ENCODE data around the gene MRPL17. TPM values are rescaled to one million over a fixed set of nuclear protein-coding genes. Genes with fewer than 3 reads are reported as not detected.

Gene MRPL17
- total RNA-seq, 1 experiment from 2014 or later = 77.1 TPM

- CTCF ChIA-PET = interaction anchor here (0.6 to 3.0 kb wide), 30 partner anchors 9 to 409 kb away, joined by 3 to 17 read pairs (median 4); partner anchors contain the start of genes DCHS1, MRPL17, TAF10 and TPP1
Measured at GRCh38 chr11:6667733-6668374, 15.3 kb downstream of the MRPL17 start.

DNA sequence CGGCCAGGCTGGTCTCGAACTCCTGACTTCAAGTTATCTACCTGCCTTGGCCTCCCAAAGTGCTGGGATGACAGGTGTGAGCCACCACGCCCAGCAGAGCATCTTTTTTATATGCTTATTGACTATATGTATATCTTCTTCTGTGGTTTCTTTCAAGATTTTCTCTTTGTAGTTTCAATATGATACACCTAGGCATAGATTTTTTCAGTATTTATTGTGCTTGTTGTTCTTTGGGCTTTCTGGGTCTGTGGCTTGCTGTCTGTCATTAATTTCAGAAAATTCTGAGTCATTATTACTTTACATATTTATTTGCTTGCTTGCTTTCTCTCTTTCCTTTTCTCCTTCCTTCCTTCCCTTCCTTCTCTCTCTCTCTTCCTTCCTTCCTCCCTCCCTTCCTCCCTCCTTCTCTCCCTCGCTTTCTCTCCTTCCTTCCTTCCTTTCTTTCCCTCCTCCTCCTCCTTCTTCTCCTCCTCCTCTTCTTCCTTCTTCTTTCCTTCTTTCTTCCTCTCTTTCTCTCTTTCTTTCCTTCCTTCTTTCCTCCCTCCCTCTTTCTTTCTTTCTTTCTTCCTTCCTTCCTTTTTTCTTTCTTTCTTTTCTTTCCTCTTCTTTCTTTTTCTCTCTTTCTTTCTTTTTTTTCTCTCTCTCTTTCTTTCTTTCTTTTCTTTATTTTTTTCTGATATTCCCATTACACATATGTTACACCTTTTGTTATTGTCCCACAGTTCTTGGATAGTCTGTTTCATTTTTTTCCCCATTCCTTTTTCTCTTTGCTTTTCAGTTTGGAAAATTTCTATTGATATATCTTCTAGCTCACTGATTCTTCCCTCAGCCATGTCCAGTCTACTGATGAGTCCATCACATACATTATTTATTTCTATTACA is 16.6 kb downstream of the MRPL17 start:
- no peak for DNase-seq (ENCODE audit: low spot score)
- H3K4me1 Mint-ChIP-seq = no peaks in the 10 kb centered on the region
- CTCF ChIA-PET = interaction anchor here (0.6 to 3.0 kb wide), 9 partner anchors 8 to 408 kb away, joined by 3 to 13 read pairs (median 6); partner anchors contain the start of genes MRPL17 and TAF10
- ATAC-seq = no peak
- no peak overlapping the region for H3K4me3 Mint-ChIP-seq
- H3K27me3 Mint-ChIP-seq (ENCODE audit: low read depth) = peaks cover 2% of the 10 kb centered on the region; the same call in 1 of the 2 replicates
- H3K9me3 Mint-ChIP-seq = no peaks in the 10 kb centered on the region
- no peaks in the 10 kb centered on the region for H3K36me3 Mint-ChIP-seq
- POLR2A ChIA-PET = no interaction called here
- no peak overlapping the region for H3K27ac Mint-ChIP-seq
- TF ChIP-seq SOX15 (CRISPR knock-in tag; IDR thresholded peaks at IDR 0.05) (no peak), MXD4 (CRISPR knock-in tag; IDR thresholded peaks at IDR 0.05; ENCODE audit: borderline replicate concordance) (no peak), TP53 (CRISPR knock-in tag; IDR thresholded peaks at IDR 0.05) (no peak), KAT7 (CRISPR knock-in tag; IDR thresholded peaks at IDR 0.05; ENCODE audit: borderline replicate concordance) (no peak), EMX1 (CRISPR knock-in tag; IDR thresholded peaks at IDR 0.05) (no peak), OVOL2 (CRISPR knock-in tag; IDR thresholded peaks at IDR 0.05; ENCODE audit: borderline replicate concordance) (no peak)
- TF ChIP-seq, protein P1, sequence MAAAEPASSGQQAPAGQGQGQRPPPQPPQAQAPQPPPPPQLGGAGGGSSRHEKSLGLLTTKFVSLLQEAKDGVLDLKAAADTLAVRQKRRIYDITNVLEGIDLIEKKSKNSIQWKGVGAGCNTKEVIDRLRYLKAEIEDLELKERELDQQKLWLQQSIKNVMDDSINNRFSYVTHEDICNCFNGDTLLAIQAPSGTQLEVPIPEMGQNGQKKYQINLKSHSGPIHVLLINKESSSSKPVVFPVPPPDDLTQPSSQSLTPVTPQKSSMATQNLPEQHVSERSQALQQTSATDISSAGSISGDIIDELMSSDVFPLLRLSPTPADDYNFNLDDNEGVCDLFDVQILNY (CRISPR knock-in tag; IDR thresholded peaks at IDR 0.05) = no peak
- TF ChIP-seq, protein P2, sequence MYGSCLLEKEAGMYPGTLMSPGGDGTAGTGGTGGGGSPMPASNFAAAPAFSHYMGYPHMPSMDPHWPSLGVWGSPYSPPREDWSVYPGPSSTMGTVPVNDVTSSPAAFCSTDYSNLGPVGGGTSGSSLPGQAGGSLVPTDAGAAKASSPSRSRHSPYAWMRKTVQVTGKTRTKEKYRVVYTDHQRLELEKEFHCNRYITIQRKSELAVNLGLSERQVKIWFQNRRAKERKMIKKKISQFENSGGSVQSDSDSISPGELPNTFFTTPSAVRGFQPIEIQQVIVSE (CRISPR knock-in tag; IDR thresholded peaks at IDR 0.05; ENCODE audit: borderline replicate concordance) = no peak
- TF ChIP-seq, protein P3, sequence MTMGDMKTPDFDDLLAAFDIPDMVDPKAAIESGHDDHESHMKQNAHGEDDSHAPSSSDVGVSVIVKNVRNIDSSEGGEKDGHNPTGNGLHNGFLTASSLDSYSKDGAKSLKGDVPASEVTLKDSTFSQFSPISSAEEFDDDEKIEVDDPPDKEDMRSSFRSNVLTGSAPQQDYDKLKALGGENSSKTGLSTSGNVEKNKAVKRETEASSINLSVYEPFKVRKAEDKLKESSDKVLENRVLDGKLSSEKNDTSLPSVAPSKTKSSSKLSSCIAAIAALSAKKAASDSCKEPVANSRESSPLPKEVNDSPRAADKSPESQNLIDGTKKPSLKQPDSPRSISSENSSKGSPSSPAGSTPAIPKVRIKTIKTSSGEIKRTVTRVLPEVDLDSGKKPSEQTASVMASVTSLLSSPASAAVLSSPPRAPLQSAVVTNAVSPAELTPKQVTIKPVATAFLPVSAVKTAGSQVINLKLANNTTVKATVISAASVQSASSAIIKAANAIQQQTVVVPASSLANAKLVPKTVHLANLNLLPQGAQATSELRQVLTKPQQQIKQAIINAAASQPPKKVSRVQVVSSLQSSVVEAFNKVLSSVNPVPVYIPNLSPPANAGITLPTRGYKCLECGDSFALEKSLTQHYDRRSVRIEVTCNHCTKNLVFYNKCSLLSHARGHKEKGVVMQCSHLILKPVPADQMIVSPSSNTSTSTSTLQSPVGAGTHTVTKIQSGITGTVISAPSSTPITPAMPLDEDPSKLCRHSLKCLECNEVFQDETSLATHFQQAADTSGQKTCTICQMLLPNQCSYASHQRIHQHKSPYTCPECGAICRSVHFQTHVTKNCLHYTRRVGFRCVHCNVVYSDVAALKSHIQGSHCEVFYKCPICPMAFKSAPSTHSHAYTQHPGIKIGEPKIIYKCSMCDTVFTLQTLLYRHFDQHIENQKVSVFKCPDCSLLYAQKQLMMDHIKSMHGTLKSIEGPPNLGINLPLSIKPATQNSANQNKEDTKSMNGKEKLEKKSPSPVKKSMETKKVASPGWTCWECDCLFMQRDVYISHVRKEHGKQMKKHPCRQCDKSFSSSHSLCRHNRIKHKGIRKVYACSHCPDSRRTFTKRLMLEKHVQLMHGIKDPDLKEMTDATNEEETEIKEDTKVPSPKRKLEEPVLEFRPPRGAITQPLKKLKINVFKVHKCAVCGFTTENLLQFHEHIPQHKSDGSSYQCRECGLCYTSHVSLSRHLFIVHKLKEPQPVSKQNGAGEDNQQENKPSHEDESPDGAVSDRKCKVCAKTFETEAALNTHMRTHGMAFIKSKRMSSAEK (CRISPR knock-in tag; IDR thresholded peaks at IDR 0.05; ENCODE audit: borderline replicate concordance) = no peak

More at GRCh38 chr11:6667733-6668374, 15.3 kb downstream of the MRPL17 start:
- TF ChIP-seq TP53 (CRISPR knock-in tag; IDR thresholded peaks at IDR 0.05) (no peak), TCF7 (CRISPR knock-in tag; IDR thresholded peaks at IDR 0.05; ENCODE audit: low read depth) (no peak), IRF2 (CRISPR knock-in tag; IDR thresholded peaks at IDR 0.05; ENCODE audit: borderline replicate concordance, low read depth) (no peak), CTCF (IDR thresholded peaks at IDR 0.05) (peak; percentile 64), ZNF263 (CRISPR knock-in tag; IDR thresholded peaks at IDR 0.05; ENCODE audit: low read depth) (no peak), ZNF423 (CRISPR knock-in tag; IDR thresholded peaks at IDR 0.05) (no peak; the same call in 1 of the 2 replicates)
- TF ChIP-seq, protein P4, sequence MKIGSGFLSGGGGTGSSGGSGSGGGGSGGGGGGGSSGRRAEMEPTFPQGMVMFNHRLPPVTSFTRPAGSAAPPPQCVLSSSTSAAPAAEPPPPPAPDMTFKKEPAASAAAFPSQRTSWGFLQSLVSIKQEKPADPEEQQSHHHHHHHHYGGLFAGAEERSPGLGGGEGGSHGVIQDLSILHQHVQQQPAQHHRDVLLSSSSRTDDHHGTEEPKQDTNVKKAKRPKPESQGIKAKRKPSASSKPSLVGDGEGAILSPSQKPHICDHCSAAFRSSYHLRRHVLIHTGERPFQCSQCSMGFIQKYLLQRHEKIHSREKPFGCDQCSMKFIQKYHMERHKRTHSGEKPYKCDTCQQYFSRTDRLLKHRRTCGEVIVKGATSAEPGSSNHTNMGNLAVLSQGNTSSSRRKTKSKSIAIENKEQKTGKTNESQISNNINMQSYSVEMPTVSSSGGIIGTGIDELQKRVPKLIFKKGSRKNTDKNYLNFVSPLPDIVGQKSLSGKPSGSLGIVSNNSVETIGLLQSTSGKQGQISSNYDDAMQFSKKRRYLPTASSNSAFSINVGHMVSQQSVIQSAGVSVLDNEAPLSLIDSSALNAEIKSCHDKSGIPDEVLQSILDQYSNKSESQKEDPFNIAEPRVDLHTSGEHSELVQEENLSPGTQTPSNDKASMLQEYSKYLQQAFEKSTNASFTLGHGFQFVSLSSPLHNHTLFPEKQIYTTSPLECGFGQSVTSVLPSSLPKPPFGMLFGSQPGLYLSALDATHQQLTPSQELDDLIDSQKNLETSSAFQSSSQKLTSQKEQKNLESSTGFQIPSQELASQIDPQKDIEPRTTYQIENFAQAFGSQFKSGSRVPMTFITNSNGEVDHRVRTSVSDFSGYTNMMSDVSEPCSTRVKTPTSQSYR (CRISPR knock-in tag; IDR thresholded peaks at IDR 0.05) = no peak
- TF ChIP-seq, protein P5, sequence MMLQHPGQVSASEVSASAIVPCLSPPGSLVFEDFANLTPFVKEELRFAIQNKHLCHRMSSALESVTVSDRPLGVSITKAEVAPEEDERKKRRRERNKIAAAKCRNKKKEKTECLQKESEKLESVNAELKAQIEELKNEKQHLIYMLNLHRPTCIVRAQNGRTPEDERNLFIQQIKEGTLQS (CRISPR knock-in tag; conservative IDR thresholded peaks at IDR 0.05) = no peak
- TF ChIP-seq, protein P6, sequence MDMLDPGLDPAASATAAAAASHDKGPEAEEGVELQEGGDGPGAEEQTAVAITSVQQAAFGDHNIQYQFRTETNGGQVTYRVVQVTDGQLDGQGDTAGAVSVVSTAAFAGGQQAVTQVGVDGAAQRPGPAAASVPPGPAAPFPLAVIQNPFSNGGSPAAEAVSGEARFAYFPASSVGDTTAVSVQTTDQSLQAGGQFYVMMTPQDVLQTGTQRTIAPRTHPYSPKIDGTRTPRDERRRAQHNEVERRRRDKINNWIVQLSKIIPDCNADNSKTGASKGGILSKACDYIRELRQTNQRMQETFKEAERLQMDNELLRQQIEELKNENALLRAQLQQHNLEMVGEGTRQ (CRISPR knock-in tag; IDR thresholded peaks at IDR 0.05) = no peak
- no peak overlapping the region for H3K27ac Mint-ChIP-seq
- H3K9me3 Mint-ChIP-seq = no peaks in the 10 kb centered on the region
- ATAC-seq (peak; percentile 96), DNase-seq (ENCODE audit: low spot score) (no peak)
- no peaks in the 10 kb centered on the region for H3K4me1 Mint-ChIP-seq
- no peaks in the 10 kb centered on the region for H3K36me3 Mint-ChIP-seq
- POLR2A ChIA-PET = interaction anchor here (0.6 kb wide), 1 partner anchor 284 kb away, joined by 5 read pairs; no protein-coding TSS in a partner anchor
- peaks cover 2% of the 10 kb centered on the region; the same call in 1 of the 2 replicates for H3K27me3 Mint-ChIP-seq (ENCODE audit: low read depth)
- no peak overlapping the region for H3K4me3 Mint-ChIP-seq
